ENCODE results near the gene CREB3L1.

DNA sequence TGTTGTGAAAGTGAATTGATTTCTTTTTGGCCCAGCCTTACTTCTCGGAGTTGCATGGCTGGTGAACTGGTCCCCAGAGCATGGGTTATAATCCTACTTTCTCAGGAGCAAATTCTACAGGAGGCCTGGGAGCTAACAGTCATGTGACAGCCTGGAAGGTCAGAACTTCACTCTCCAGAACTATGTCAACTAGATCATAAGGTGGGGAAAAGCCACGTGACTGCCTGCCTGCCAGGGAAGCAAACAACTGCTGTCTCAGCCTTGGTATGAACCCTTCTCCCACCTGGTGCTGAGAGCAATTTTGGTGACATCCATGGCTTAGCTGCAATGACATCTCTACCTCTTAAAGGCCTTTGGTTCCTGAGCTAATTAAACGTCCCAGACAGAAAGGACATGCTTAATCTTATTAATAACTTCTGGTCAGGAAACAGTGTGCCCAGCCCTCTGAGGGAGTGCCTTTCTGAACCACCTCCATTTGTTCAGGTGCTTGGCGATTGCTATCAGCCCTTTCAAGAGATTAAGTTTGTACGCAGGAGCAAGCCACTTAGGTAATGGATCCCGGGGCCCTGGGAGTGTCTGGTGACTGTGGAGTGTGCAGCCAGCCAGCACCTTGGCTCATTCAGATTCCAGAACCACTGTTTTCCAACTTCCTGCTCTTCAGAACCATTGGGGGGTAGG is 1.4 kb upstream of the CREB3L1 start:
- TF ChIP-seq, protein P1, sequence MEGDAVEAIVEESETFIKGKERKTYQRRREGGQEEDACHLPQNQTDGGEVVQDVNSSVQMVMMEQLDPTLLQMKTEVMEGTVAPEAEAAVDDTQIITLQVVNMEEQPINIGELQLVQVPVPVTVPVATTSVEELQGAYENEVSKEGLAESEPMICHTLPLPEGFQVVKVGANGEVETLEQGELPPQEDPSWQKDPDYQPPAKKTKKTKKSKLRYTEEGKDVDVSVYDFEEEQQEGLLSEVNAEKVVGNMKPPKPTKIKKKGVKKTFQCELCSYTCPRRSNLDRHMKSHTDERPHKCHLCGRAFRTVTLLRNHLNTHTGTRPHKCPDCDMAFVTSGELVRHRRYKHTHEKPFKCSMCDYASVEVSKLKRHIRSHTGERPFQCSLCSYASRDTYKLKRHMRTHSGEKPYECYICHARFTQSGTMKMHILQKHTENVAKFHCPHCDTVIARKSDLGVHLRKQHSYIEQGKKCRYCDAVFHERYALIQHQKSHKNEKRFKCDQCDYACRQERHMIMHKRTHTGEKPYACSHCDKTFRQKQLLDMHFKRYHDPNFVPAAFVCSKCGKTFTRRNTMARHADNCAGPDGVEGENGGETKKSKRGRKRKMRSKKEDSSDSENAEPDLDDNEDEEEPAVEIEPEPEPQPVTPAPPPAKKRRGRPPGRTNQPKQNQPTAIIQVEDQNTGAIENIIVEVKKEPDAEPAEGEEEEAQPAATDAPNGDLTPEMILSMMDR (IDR thresholded peaks at IDR 0.05; ENCODE audit: low read depth, low read length, poor library complexity, severe bottlenecking): no peak
- TF ChIP-seq EZH2phosphoT487 (IDR thresholded peaks at IDR 0.05; ENCODE audit: borderline replicate concordance, low read length): no peak

Measured in DOHH2 (cell line).